K562 (cell line): ENCODE data around the gene SGK1. TPM values are rescaled to one million over a fixed set of nuclear protein-coding genes. Genes with fewer than 3 reads are reported as not detected.

Experiments used
- BCOR ChIP-seq: fragments of 450-650 bp; IDR thresholded peaks from 2 replicates; pipeline ENCODE4 v1.6.1; 2016
- BRF1 ChIP-seq: IDR thresholded peaks from 3 replicates; pipeline ENCODE4 v1.6.1; 2011; ENCODE audit warnings: borderline replicate concordance, mild to moderate bottlenecking; ENCODE audit not compliant: insufficient read length; ENCODE audit errors: extremely low read depth
- DIDO1 ChIP-seq: fragments of 450-650 bp; IDR thresholded peaks from 2 replicates; pipeline ENCODE4 v1.6.1; 2016; ENCODE audit warnings: low read depth, missing biosample characterization, missing genetic modification characterization
- FOXJ3 ChIP-seq: sonication (generic); formaldehyde crosslinking; IDR thresholded peaks from 2 replicates; pipeline ENCODE4 v1.4.0; 2020; ENCODE audit warnings: mild to moderate bottlenecking, missing genetic modification reagents
- HEY1 ChIP-seq: fragments of 250-450 bp; sonication (Bioruptor Pico); IDR thresholded peaks from 2 replicates; pipeline ENCODE4 v1.5.0; 2020; ENCODE audit warnings: mild to moderate bottlenecking, moderate library complexity, borderline replicate concordance
- KAT7 ChIP-seq: sonication (generic); formaldehyde crosslinking; IDR thresholded peaks from 2 replicates; pipeline ENCODE4 v1.8.0; 2022; ENCODE audit warnings: missing genetic modification reagents, mild to moderate bottlenecking, borderline replicate concordance
- MIER1 ChIP-seq: fragments of 450-650 bp; IDR thresholded peaks from 2 replicates; pipeline ENCODE4 v1.6.1; 2016; ENCODE audit warnings: antibody characterized with exemption, mild to moderate bottlenecking, low read depth
- NCOA2 ChIP-seq, 2 experiments: fragments of 450-650 bp; IDR thresholded peaks; 2 replicates each; pipeline ENCODE4 v1.6.1; 2018; ENCODE audit warnings: mild to moderate bottlenecking in 2 of 2, moderate library complexity in 1 of 2; ENCODE audit not compliant: partially characterized antibody in 2 of 2
- NUFIP1 ChIP-seq: fragments of 450-650 bp; IDR thresholded peaks from 2 replicates; pipeline ENCODE4 v1.6.1; 2018; ENCODE audit not compliant: partially characterized antibody
- POLR2AphosphoS5 ChIP-seq: IDR thresholded peaks from 2 replicates; pipeline ENCODE4 v1.6.1; 2011; ENCODE audit warnings: mild to moderate bottlenecking, low read depth, low read length, moderate library complexity; ENCODE audit not compliant: control insufficient read depth, insufficient read depth
- POLR2G ChIP-seq: fragments of 200-400 bp; formaldehyde crosslinking; IDR thresholded peaks from 2 replicates; pipeline ENCODE4 v1.6.1; 2017; ENCODE audit warnings: low read depth, mild to moderate bottlenecking, antibody characterized with exemption, low read length, moderate library complexity
- RFX5 ChIP-seq: IDR thresholded peaks from 2 replicates; pipeline ENCODE4 v1.6.1; 2011; ENCODE audit warnings: low read depth, mild to moderate bottlenecking, improper control_type of control experiment, low read length
- SIN3B ChIP-seq: fragments of 450-650 bp; IDR thresholded peaks from 2 replicates; pipeline ENCODE4 v1.6.1; 2017; ENCODE audit warnings: low read depth, mild to moderate bottlenecking, moderate library complexity
- SIX5 ChIP-seq, 2 experiments: IDR thresholded peaks; 2 replicates each; pipeline ENCODE4 v1.6.1; 2011; ENCODE audit warnings: low read length in 2 of 2, borderline replicate concordance in 1 of 2, low read depth in 1 of 2, mild to moderate bottlenecking in 1 of 2, moderate library complexity in 1 of 2; ENCODE audit not compliant: insufficient read depth in 1 of 2
- TAL1 ChIP-seq: fragments of 450-650 bp; IDR thresholded peaks from 2 replicates; pipeline ENCODE4 v1.6.1; 2016; ENCODE audit warnings: mild to moderate bottlenecking
- TCFL5 ChIP-seq: fragments of 250-450 bp; sonication (Bioruptor Pico); conservative IDR thresholded peaks from 2 replicates; pipeline ENCODE4 v1.6.1; 2021; ENCODE audit warnings: mild to moderate bottlenecking, moderate library complexity, matching md5 sums
- TFAM ChIP-seq: fragments of 250-450 bp; sonication (Bioruptor Pico); conservative IDR thresholded peaks from 2 replicates; pipeline ENCODE4 v1.5.0; 2021; ENCODE audit warnings: mild to moderate bottlenecking, moderate library complexity
- ZNF24 ChIP-seq: fragments of 450-650 bp; IDR thresholded peaks from 2 replicates; pipeline ENCODE4 v1.6.1; 2016
- polyA plus RNA-seq, 8 experiments: library from polyadenylated mRNA; depleted of rRNA in 4 of 8; stranded (reverse) in 5 of 8; unstranded in 3 of 8; fragments of >200 nt; fragmentation: Nextera tagmentation in 2 of 8; fragmentation: Illumina TruSeq in 1 of 8; extraction: Ambion mirVana in 2 of 8; extraction: Trizol in 1 of 8; gene quantifications; 2 replicates each; pipeline versions ENCODE4 v1.2.1 to v1.2.3, GENCODE V29; 2011 to 2014; ENCODE audit warnings: inconsistent platforms in 1 of 8, missing spikeins in 1 of 8
- total RNA-seq, 7 experiments: library from RNA; depleted of rRNA in 6 of 7; stranded (reverse); fragments of >200 nt in 6 of 7; fragmentation: Illumina TruSeq in 2 of 7; extraction: Trizol in 2 of 7; gene quantifications; 2 replicates each; pipeline versions ENCODE4 v1.2.1 to v1.2.3, GENCODE V29; 2011 to 2021; ENCODE audit warnings: low replicate concordance in 1 of 7
- TF ChIP-seq, protein P1 (sequence below): fragments of 450-650 bp; formaldehyde crosslinking; IDR thresholded peaks from 2 replicates; pipeline ENCODE4 v1.4.0; 2020; ENCODE audit warnings: mild to moderate bottlenecking, moderate library complexity
- TF ChIP-seq, protein P2 (sequence below): fragments of 250-450 bp; sonication (Bioruptor Pico); IDR thresholded peaks from 2 replicates; pipeline ENCODE4 v1.8.0; 2022; ENCODE audit warnings: inconsistent platforms
- TF ChIP-seq, protein P3 (sequence below): IDR thresholded peaks from 3 replicates; pipeline ENCODE4 v1.6.1; 2011; ENCODE audit warnings: borderline replicate concordance, mild to moderate bottlenecking; ENCODE audit not compliant: insufficient read length, insufficient read depth
- TF ChIP-seq, protein P4 (sequence below), 2 experiments: IDR thresholded peaks; 2 replicates each; pipeline ENCODE4 v1.6.1; 2012; ENCODE audit warnings: improper control_type of control experiment in 2 of 2, low read depth in 2 of 2, low read length in 2 of 2, borderline replicate concordance in 1 of 2

Gene SGK1
- total and polyA plus RNA-seq, 9 of the 15 experiments (the other 6 are each of a cell fraction or from before 2014, with no cell fraction given), result 3.5 to 7.2 (median 3.9) TPM

DNA sequence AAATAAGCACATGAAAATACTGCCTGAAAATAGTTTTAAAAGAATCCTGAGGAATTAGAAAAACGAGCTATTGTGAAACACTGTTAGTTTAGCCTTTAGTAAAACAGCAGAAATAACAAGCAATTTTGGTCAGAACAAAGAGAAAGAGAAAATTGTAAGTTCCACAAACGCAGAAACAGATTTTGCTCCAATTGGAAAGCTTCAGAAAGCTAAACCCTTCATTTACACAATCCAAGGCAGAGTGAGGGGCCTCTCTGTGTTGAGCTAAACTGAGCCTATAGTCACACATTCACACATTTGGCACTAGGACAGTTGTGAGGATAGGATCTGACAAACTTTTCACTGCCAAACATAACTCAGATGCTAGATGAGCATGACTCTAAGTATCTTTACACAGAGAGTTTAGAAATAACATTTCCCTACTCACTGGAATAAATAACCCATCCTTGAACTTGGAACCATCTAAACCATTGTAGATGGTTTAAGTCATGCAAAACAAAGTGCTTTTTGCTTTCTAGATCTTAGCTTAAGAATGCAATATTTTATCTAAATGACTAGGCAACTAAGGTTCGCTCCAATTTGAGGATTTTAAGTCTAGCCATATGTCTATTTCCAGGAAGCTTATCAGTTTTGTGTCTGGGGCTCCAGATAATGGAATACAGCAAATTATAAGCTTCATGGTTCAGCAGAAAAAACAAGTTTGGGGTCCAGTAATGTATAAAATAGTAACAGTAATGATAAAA, 122.6 kb downstream of the SGK1 start (continued):
- TF ChIP-seq SIX5 (IDR thresholded peaks at IDR 0.05; ENCODE audit: borderline replicate concordance in 1 of 2, insufficient read depth in 1 of 2, low read depth in 1 of 2, low read length in 2 of 2) (no peak), DIDO1 (tag) (no peak), HEY1 (no peak), POLR2G (no peak), TCFL5 (peak; percentile 35; the same call in 1 of the 2 replicates), NCOA2 (IDR thresholded peaks at IDR 0.05; ENCODE audit: partially characterized antibody in 2 of 2) (peak in 1 of 2 experiments; percentile 70), TFAM (CRISPR knock-in tag) (no peak), SIN3B (no peak), NUFIP1 (no peak), FOXJ3 (CRISPR knock-in tag) (no peak), ZNF24 (no peak), KAT7 (no peak), BRF1 (no peak), RFX5 (no peak), TAL1 (peak; percentile 90), BCOR (0 out of 2 replicates have a peak, but pooled peaks have one; percentile 22), POLR2AphosphoS5 (peak; percentile 65), MIER1 (no peak)
- TF ChIP-seq, protein P1, sequence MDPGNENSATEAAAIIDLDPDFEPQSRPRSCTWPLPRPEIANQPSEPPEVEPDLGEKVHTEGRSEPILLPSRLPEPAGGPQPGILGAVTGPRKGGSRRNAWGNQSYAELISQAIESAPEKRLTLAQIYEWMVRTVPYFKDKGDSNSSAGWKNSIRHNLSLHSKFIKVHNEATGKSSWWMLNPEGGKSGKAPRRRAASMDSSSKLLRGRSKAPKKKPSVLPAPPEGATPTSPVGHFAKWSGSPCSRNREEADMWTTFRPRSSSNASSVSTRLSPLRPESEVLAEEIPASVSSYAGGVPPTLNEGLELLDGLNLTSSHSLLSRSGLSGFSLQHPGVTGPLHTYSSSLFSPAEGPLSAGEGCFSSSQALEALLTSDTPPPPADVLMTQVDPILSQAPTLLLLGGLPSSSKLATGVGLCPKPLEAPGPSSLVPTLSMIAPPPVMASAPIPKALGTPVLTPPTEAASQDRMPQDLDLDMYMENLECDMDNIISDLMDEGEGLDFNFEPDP (CRISPR knock-in tag), result no peak
- TF ChIP-seq, protein P2, sequence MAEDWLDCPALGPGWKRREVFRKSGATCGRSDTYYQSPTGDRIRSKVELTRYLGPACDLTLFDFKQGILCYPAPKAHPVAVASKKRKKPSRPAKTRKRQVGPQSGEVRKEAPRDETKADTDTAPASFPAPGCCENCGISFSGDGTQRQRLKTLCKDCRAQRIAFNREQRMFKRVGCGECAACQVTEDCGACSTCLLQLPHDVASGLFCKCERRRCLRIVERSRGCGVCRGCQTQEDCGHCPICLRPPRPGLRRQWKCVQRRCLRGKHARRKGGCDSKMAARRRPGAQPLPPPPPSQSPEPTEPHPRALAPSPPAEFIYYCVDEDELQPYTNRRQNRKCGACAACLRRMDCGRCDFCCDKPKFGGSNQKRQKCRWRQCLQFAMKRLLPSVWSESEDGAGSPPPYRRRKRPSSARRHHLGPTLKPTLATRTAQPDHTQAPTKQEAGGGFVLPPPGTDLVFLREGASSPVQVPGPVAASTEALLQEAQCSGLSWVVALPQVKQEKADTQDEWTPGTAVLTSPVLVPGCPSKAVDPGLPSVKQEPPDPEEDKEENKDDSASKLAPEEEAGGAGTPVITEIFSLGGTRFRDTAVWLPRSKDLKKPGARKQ (CRISPR knock-in tag), result no peak
- TF ChIP-seq, protein P3, sequence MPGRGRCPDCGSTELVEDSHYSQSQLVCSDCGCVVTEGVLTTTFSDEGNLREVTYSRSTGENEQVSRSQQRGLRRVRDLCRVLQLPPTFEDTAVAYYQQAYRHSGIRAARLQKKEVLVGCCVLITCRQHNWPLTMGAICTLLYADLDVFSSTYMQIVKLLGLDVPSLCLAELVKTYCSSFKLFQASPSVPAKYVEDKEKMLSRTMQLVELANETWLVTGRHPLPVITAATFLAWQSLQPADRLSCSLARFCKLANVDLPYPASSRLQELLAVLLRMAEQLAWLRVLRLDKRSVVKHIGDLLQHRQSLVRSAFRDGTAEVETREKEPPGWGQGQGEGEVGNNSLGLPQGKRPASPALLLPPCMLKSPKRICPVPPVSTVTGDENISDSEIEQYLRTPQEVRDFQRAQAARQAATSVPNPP, result no peak
- TF ChIP-seq, protein P4, sequence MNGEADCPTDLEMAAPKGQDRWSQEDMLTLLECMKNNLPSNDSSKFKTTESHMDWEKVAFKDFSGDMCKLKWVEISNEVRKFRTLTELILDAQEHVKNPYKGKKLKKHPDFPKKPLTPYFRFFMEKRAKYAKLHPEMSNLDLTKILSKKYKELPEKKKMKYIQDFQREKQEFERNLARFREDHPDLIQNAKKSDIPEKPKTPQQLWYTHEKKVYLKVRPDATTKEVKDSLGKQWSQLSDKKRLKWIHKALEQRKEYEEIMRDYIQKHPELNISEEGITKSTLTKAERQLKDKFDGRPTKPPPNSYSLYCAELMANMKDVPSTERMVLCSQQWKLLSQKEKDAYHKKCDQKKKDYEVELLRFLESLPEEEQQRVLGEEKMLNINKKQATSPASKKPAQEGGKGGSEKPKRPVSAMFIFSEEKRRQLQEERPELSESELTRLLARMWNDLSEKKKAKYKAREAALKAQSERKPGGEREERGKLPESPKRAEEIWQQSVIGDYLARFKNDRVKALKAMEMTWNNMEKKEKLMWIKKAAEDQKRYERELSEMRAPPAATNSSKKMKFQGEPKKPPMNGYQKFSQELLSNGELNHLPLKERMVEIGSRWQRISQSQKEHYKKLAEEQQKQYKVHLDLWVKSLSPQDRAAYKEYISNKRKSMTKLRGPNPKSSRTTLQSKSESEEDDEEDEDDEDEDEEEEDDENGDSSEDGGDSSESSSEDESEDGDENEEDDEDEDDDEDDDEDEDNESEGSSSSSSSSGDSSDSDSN (IDR thresholded peaks at IDR 0.05; ENCODE audit: borderline replicate concordance in 1 of 2, low read depth in 2 of 2, low read length in 2 of 2), result no peak
